Gastroesophageal sphincter (tissue), 4 donors: ENCODE measurements around the gene PCDHA10. TPM values are rescaled to one million over a fixed set of nuclear protein-coding genes. Genes with fewer than 3 reads are reported as not detected.
"Not testable (repeated sequence)": the region's sequence is repeated elsewhere in the genome, so short reads cannot be mapped to it uniquely, and the experiment has no call there.

Source experiments
- ATAC-seq: fragments of 150-250 bp; one replicate; pipeline ENCODE4 v1.9.1; 2016; ENCODE audit warnings: mild to moderate bottlenecking, moderate library complexity
- H3K27ac ChIP-seq, 4 donors: fragments of 200-600 bp; sonication (generic) in 3 of 4; 1 replicate in 3 of 4; 2 replicates in 1 of 4; pipeline ENCODE4 v1.5.1; 2016 to 2019
- H3K27me3 ChIP-seq: fragments of 200-600 bp; sonication (generic); one replicate; pipeline ENCODE4 v1.5.1; 2019
- H3K36me3 ChIP-seq, 2 donors: fragments of 200-600 bp; sonication (generic); one replicate each; pipeline ENCODE4 v1.5.1; 2019; ENCODE audit warnings: control low read depth in 1 of 2
- H3K4me1 ChIP-seq, 3 donors: fragments of 200-600 bp; sonication (generic); 1 replicate in 2 of 3; 2 replicates in 1 of 3; pipeline ENCODE4 v1.5.1; 2016 to 2019; ENCODE audit warnings: control low read depth in 2 of 3
- H3K4me3 ChIP-seq, 2 donors: fragments of 200-600 bp; sonication (generic); one replicate each; pipeline ENCODE4 v1.5.1; 2019; ENCODE audit warnings: mild to moderate bottlenecking in 1 of 2, moderate library complexity in 1 of 2
- H3K9me3 ChIP-seq, 3 donors: fragments of 200-600 bp; sonication (generic); one replicate each; pipeline ENCODE4 v1.5.1; 2017 to 2019; ENCODE audit warnings: control low read depth in 2 of 3
- CTCF ChIP-seq, 4 experiments: fragments of 200-600 bp in 2 of 4; fragments of 450-650 bp in 2 of 4; sonication (generic) in 1 of 4; IDR thresholded peaks; one replicate each; pipeline ENCODE4 v1.5.1; 2017 to 2019; ENCODE audit warnings: antibody characterized with exemption in 4 of 4, mild to moderate bottlenecking in 2 of 4, moderate library complexity in 2 of 4
- EP300 ChIP-seq: sonication (generic); formaldehyde crosslinking; IDR thresholded peaks from one replicate; pipeline ENCODE4 v1.6.1; 2017; ENCODE audit warnings: antibody characterized with exemption, mild to moderate bottlenecking
- POLR2A ChIP-seq, 2 donors: fragments of 450-650 bp; IDR thresholded peaks; one replicate each; pipeline ENCODE4 v1.6.1; 2017; ENCODE audit warnings: antibody characterized with exemption in 2 of 2, mild to moderate bottlenecking in 2 of 2, moderate library complexity in 1 of 2
- POLR2AphosphoS5 ChIP-seq: sonication (generic); formaldehyde crosslinking; IDR thresholded peaks from one replicate; pipeline ENCODE4 v1.6.1; 2017; ENCODE audit warnings: antibody characterized with exemption
- whole genome bisulfite sequencing, 2 donors: methylation state at CpG; one replicate each; pipeline ENCODE4 v1.1.5; 2018; ENCODE audit warnings: low coverage in 1 of 2; 5-methylcytosine and 5-hydroxymethylcytosine counted together
- total RNA-seq, 4 donors: library from RNA; depleted of rRNA; stranded (reverse); fragments of >200 nt; gene quantifications; one replicate each; pipeline ENCODE4 v1.1.0, GENCODE V29; 2016

Gene PCDHA10
- total RNA-seq: 1 to 10 TPM in 3 of 4 donors, under 1 TPM in 1; 0.94 to 2.5 (median 1.4) TPM

- no peak for TF ChIP-seq POLR2AphosphoS5
- peak in 2 of 4 experiments; percentile 15 to 39 for TF ChIP-seq CTCF (IDR thresholded peaks at IDR 0.05)
- Histone ChIP-seq H3K27me3 (peaks cover 81% of the 10 kb centered on the region), H3K27ac (peak within 1 kb of the TSS in 1 of 4 donors; percentile 56), H3K36me3 (no peaks in the 10 kb centered on the region), H3K4me3 (peak within 1 kb of the TSS; percentile 6 to 27), H3K4me1 (no peaks in the 10 kb centered on the region), H3K9me3 (peaks cover 0 to 61% (median 0%) of the 10 kb centered on the region in 3 donors)
- ATAC-seq: no peak
- WGBS, 2 donors: 11 to 18% methylated on average over 8 to 40 of the region's 44 CpGs
Measured at GRCh38 chr5:140855772-140856674, at the start of gene PCDHA10. Gene PCDHA10 (plus strand): TSS chr5:140855897. CDS start chr5:140856049, 152 bp downstream.

GRCh38 chr5:140806834-140807775 lies 48.6 kb upstream of the PCDHA10 start, which contains the start of gene PCDHA4:
Gene PCDHA4 (plus strand): TSS chr5:140807068.
- no peak for ATAC-seq
- H3K9me3 ChIP-seq: peaks cover 0 to 76% (median 0%) of the 10 kb centered on the region in 3 donors
- TF ChIP-seq CTCF (IDR thresholded peaks at IDR 0.05): peak in 1 of 4 experiments; percentile 48
- TF ChIP-seq EP300: no peak
- TF ChIP-seq POLR2A (IDR thresholded peaks at IDR 0.05): no peak

GRCh38 chr5:140808241-140808888 lies 47.3 kb upstream of the PCDHA10 start:
- not testable (repeated sequence) for H3K4me1 ChIP-seq, H3K27ac ChIP-seq, H3K4me3 ChIP-seq, H3K36me3 ChIP-seq, ATAC-seq
- Histone ChIP-seq H3K27me3 (peaks cover 47% of the 10 kb centered on the region), H3K9me3 (peaks cover 0 to 63% (median 0%) of the 10 kb centered on the region in 3 donors)
- 50 to 69% methylated on average over 4 to 6 of the region's 62 CpGs for WGBS, 2 donors

More at GRCh38 chr5:140806834-140807775, 48.6 kb upstream of the PCDHA10 start, which contains the start of gene PCDHA4:
- H3K27ac ChIP-seq: peak within 1 kb of the TSS in 2 of 4 donors; percentile 19 to 53
- H3K36me3 ChIP-seq: no peaks in the 10 kb centered on the region
- peaks cover 59% of the 10 kb centered on the region for H3K27me3 ChIP-seq
- H3K4me3 ChIP-seq: peak within 1 kb of the TSS; percentile 21 to 40
- no peaks in the 10 kb centered on the region for H3K4me1 ChIP-seq
- WGBS, 2 donors: 20 to 35% methylated on average over 8 to 9 of the region's 47 CpGs

- no peak for ATAC-seq
- no peaks in the 10 kb centered on the region for H3K36me3 ChIP-seq
- TF ChIP-seq EP300 (no peak), CTCF (IDR thresholded peaks at IDR 0.05) (no peak), POLR2A (IDR thresholded peaks at IDR 0.05) (no peak), POLR2AphosphoS5 (no peak)
- H3K4me1 ChIP-seq: no peaks in the 10 kb centered on the region
- no peak overlapping the region for H3K4me3 ChIP-seq
- H3K27me3 ChIP-seq: peaks cover 46% of the 10 kb centered on the region
- no peak overlapping the region for H3K27ac ChIP-seq
- WGBS, 2 donors: 78% methylated on average over 12 of the region's 43 CpGs; no CpG with 5 or more reads in 1 of the 2 donors
- peaks cover 0 to 58% (median 0%) of the 10 kb centered on the region in 3 donors for H3K9me3 ChIP-seq
Measured at GRCh38 chr5:140808889-140809291, 46.8 kb upstream of the PCDHA10 start.
